Kidney epithelial cell (primary cell): ENCODE data around the gene NT5M. TPM values are rescaled to one million over a fixed set of nuclear protein-coding genes. Genes with fewer than 3 reads are reported as not detected.

Experiments
- DNase-seq: peaks from one replicate; pipeline ENCODE4 v3.0.0-alpha.2; 2010; ENCODE audit warnings: low read depth
- H3K27me3 ChIP-seq: 2 replicates; pipeline ENCODE4 v1.6.0; 2011; ENCODE audit warnings: low read length; ENCODE audit not compliant: control insufficient read depth, insufficient read depth
- H3K36me3 ChIP-seq: 2 replicates; pipeline ENCODE4 v1.5.1; 2011; ENCODE audit warnings: low read length; ENCODE audit not compliant: control insufficient read depth, insufficient read depth
- H3K4me3 ChIP-seq: 2 replicates; pipeline ENCODE4 v1.5.1; 2011; ENCODE audit warnings: low read depth, mild to moderate bottlenecking, control low read depth, low read length
- CTCF ChIP-seq: IDR thresholded peaks from 2 replicates; pipeline ENCODE4 v1.5.1; 2011; ENCODE audit warnings: mild to moderate bottlenecking, moderate library complexity, low read length, control low read depth, inconsistent platforms; ENCODE audit not compliant: insufficient read depth, poor library complexity, severe bottlenecking
- total RNA-seq: library from RNA; depleted of rRNA; stranded (reverse); fragments of >200 nt; gene quantifications from 2 replicates; pipeline ENCODE4 v1.2.3, GENCODE V29; 2015

Gene NT5M
- total RNA-seq, 1 donor from 2014 or later: 4.9 TPM

GRCh38 chr17:17354560-17355349 is 51.6 kb downstream of the NT5M start:
- H3K27me3 ChIP-seq: no peaks in the 10 kb centered on the region
- no peak overlapping the region for H3K4me3 ChIP-seq
- peak; percentile 88 for TF ChIP-seq CTCF
- H3K36me3 ChIP-seq: no peaks in the 10 kb centered on the region
- DNase-seq: no peak

DNA sequence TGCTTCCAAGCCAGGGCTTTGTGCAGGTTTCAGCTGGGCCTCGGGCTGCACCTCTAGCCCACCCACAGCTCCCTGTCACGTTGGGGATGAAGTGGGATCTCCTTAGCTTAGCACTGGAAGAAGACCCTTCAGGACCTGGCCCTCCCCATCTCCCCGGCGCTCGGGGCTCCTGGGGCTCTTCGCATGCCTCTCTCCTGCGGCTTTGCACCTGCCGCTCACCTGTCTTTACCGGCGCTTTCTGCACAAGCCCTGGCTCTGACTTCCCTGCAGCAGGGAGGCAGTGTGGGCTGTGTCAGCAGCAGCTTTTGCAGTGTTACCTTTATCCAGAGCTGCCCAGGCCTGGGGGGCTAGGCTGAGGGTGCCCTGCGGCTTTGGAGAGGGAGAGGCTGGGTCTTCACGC is 52.3 kb downstream of the NT5M start:
- no peak for DNase-seq
- TF ChIP-seq CTCF: no peak
- H3K4me3 ChIP-seq: no peak overlapping the region
- H3K36me3 ChIP-seq: no peaks in the 10 kb centered on the region
- H3K27me3 ChIP-seq: no peaks in the 10 kb centered on the region

DNA sequence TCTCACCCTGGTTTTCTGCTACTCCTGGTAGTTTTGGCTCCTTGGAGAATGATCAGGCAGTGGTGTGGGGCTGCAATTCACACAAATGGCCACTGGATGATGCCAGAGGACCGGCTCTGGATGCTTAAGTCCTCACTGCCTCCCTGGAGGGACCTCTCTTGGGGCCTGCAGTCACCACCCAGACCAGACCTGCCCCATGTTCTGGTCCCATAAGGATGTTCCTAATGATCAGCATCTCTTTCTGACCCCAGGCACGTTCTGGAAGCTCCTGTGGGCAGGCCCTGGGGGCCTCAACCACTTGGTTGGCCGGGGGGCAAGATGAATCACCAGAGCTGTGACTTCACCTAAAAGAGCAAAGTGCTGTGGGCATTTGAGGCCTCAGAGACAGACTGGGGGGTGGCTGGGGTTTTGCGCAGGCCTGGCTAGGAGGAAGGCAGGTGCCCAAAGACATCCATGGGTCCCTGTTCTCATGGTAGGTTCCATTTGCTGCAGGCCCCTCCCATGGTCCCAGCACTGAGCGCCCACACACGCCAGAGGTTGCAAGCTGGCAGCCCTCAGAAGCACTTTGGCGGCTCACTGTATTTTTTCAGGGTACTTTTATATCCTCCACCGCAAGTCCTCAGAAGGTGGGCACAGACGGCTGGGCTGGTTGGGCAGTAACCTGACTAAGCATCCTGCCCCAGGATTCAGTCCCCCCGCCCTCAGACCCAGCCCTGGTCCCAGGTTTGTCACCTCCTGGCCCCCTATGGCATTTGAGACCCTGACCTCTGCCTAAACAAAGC is 53.2 kb downstream of the NT5M start:
- no peak for DNase-seq
- H3K27me3 ChIP-seq: no peaks in the 10 kb centered on the region
- peak; percentile 100 for TF ChIP-seq CTCF
- no peak overlapping the region for H3K4me3 ChIP-seq
- no peaks in the 10 kb centered on the region for H3K36me3 ChIP-seq

GRCh38 chr17:17356931-17357270 is 53.7 kb downstream of the NT5M start:
- Histone ChIP-seq H3K4me3 (no peak overlapping the region), H3K36me3 (no peaks in the 10 kb centered on the region), H3K27me3 (no peaks in the 10 kb centered on the region)
- DNase-seq: no peak
- TF ChIP-seq CTCF: no peak

DNA sequence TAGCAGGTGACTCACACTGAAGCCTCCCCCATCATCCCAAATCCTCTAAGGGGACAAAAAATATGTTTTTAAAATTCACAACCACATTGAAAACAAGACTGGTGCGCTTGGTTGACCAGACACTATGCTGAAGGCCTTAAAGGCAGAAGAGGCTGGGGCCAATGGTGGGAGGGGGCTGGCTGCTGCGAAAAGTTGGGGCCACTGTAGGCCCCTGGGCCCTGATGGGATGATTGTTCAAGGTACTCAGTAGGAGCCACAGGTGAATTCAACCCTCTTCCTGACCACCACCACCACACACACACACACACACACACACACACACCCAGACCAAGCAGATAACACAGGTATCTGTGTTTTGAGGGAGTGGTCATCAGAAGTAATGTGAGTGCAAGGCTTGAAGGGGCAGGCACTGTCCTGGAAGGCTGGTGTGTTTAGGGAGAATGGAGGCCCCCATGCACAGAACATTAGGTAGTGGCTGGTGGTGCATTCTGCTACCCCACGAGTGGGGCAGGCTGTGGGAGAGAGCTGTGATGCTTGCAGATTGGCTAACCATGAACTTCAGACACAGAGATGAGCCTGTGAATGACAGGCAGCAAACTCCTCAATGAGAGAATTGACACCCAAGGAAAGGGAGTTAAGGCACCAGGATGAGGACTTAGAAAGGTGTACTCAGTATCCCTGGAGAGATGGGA is 55.0 kb downstream of the NT5M start:
- H3K4me3 ChIP-seq: no peak overlapping the region
- H3K27me3 ChIP-seq: no peaks in the 10 kb centered on the region
- H3K36me3 ChIP-seq: no peaks in the 10 kb centered on the region
- no peak for DNase-seq
- TF ChIP-seq CTCF: no peak
